OCI-LY3 (cell line): ENCODE measurements around the gene OR2C1.

Experiments used
- CTCF ChIP-seq: fragments of 200-600, 300-600 bp; sonication (generic); IDR thresholded peaks from 2 replicates; pipeline ENCODE4 v1.5.1; 2014; ENCODE audit warnings: antibody characterized with exemption, low read length, low read depth
- EZH2phosphoT487 ChIP-seq: fragments of 200-600 bp; shearing (Covaris generic); IDR thresholded peaks from 2 replicates; pipeline ENCODE4 v1.6.1; 2018; ENCODE audit warnings: antibody characterized with exemption, mixed run types, low read depth

- TF ChIP-seq CTCF (no peak), EZH2phosphoT487 (no peak)
Measured at GRCh38 chr16:3358871-3359270, 3.2 kb downstream of the OR2C1 start.
